Caco-2 (cell line): ENCODE data around the gene CRYBA4. TPM values are rescaled to one million over a fixed set of nuclear protein-coding genes. Genes with fewer than 3 reads are reported as not detected.

Source experiments
- BruUV-seq: library from RNA; stranded (reverse); fragments of 400-500 nt; replicated peaks from 2 replicates; lab custom pipeline; 2021; lab: Mats Ljungman, UMichigan
- CTCF ChIA-PET: fragments of 300-600 bp; sonication (Branson Sonifier 250); formaldehyde crosslinking; loops from one replicate; lab custom pipeline; 2022; ENCODE audit warnings: antibody characterized with exemption; lab: Charles Lee
- POLR2A ChIA-PET: fragments of 300-600 bp; sonication (Branson Sonifier 250); formaldehyde crosslinking; loops from one replicate; lab custom pipeline; 2022; ENCODE audit warnings: antibody characterized with exemption; lab: Charles Lee
- DNase-seq, 2 experiments: peaks; one replicate each; pipeline versions ENCODE4 v3.0.0 to v3.0.0-alpha.2; 2020 to 2022
- H3K27me3 ChIP-seq: replicated peaks from 2 replicates; pipeline ENCODE4 v1.6.0; 2011; ENCODE audit warnings: low read length; ENCODE audit not compliant: control insufficient read depth, insufficient read depth
- H3K36me3 ChIP-seq: 2 replicates; pipeline ENCODE4 v1.5.1; 2011; ENCODE audit warnings: low read length; ENCODE audit not compliant: control insufficient read depth, insufficient read depth
- H3K4me1 ChIP-seq: fragments of 250-450 bp; sonication (Bioruptor Pico); 2 replicates; pipeline ENCODE4 v1.5.1; 2020; ENCODE audit warnings: mild to moderate bottlenecking
- H3K4me3 ChIP-seq: 2 replicates; pipeline ENCODE4 v1.5.1; 2011; ENCODE audit warnings: low read depth, mild to moderate bottlenecking, control low read depth, low read length
- H3K9me3 ChIP-seq: fragments of 250-450 bp; sonication (Bioruptor Pico); 2 replicates; pipeline ENCODE4 v1.5.1; 2020; ENCODE audit warnings: mild to moderate bottlenecking, moderate library complexity
- H3K27ac Mint-ChIP-seq: one replicate; pipeline ENCODE4 v1.8.0; 2022; ENCODE audit warnings: mixed read lengths; ENCODE audit not compliant: unreplicated experiment
- H3K27me3 Mint-ChIP-seq: one replicate; pipeline ENCODE4 v1.8.0; 2022; ENCODE audit warnings: mixed read lengths; ENCODE audit not compliant: insufficient read depth, unreplicated experiment
- H3K36me3 Mint-ChIP-seq: one replicate; pipeline ENCODE4 v1.8.0; 2022; ENCODE audit warnings: mild to moderate bottlenecking, mixed read lengths; ENCODE audit not compliant: insufficient read depth, unreplicated experiment
- H3K4me1 Mint-ChIP-seq: one replicate; pipeline ENCODE4 v1.8.0; 2022; ENCODE audit warnings: low read depth, mixed read lengths; ENCODE audit not compliant: unreplicated experiment
- H3K4me3 Mint-ChIP-seq: one replicate; pipeline ENCODE4 v1.8.0; 2022; ENCODE audit warnings: mild to moderate bottlenecking, moderate library complexity, mixed read lengths; ENCODE audit not compliant: unreplicated experiment
- H3K9me3 Mint-ChIP-seq: one replicate; pipeline ENCODE4 v1.8.0; 2022; ENCODE audit warnings: mixed read lengths; ENCODE audit not compliant: unreplicated experiment
- CTCF ChIP-seq, 2 experiments: fragments of 200-600 bp in 1 of 2; IDR thresholded peaks; 1 replicate in 1 of 2; 2 replicates in 1 of 2; pipeline versions ENCODE4 v1.5.1 to v1.8.0; 2011 to 2022; ENCODE audit warnings: antibody characterized with exemption in 1 of 2, control low read depth in 1 of 2, inconsistent platforms in 1 of 2, low read depth in 1 of 2, low read length in 1 of 2, mild to moderate bottlenecking in 1 of 2, moderate library complexity in 1 of 2; ENCODE audit not compliant: insufficient read depth in 1 of 2, severe bottlenecking in 1 of 2, unreplicated experiment in 1 of 2
- intact Hi-C: fragments of 100-400 bp; cut with micrococcal nuclease; formaldehyde crosslinking; loops from one replicate; pipeline ENCODE4 v1.10.0; 2022; ENCODE audit not compliant: unreplicated experiment
- total RNA-seq: library from RNA; stranded (reverse); gene quantifications from 2 replicates; pipeline ENCODE4 v1.2.3, GENCODE V29; 2022

CRYBA4 gene
- total RNA-seq, 1 experiment from 2014 or later: 0.68 TPM

- H3K36me3 Mint-ChIP-seq: no peaks in the 10 kb centered on the region
- H3K27me3 Mint-ChIP-seq: peaks cover 7% of the 10 kb centered on the region
- POLR2A ChIA-PET: no interaction called here
- BruUV-seq: no TSS peak
- Histone ChIP-seq H3K4me1 (peaks cover 9% of the 10 kb centered on the region), H3K27me3 (no peaks in the 10 kb centered on the region), H3K4me3 (no peak overlapping the region), H3K36me3 (no peaks in the 10 kb centered on the region), H3K9me3 (no peaks in the 10 kb centered on the region)
- H3K9me3 Mint-ChIP-seq: peaks cover 6% of the 10 kb centered on the region
- DNase-seq: no peak
- H3K4me3 Mint-ChIP-seq: no peak overlapping the region
- H3K4me1 Mint-ChIP-seq: peaks cover 14% of the 10 kb centered on the region
- intact Hi-C loops: no loop called here
- CTCF ChIA-PET: interaction anchor here (0.6 kb wide), 1 partner anchor 11 kb away, joined by 3 read pairs; no protein-coding TSS in a partner anchor
- H3K27ac Mint-ChIP-seq: no peak overlapping the region
- no peak for TF ChIP-seq CTCF (IDR thresholded peaks at IDR 0.05; ENCODE audit: insufficient read depth in 1 of 2, low read depth in 1 of 2, low read length in 1 of 2, severe bottlenecking in 1 of 2, unreplicated experiment in 1 of 2)
These were observed 10.8 kb downstream of the CRYBA4 start for GRCh38 chr22:26632422-26633155.

DNA sequence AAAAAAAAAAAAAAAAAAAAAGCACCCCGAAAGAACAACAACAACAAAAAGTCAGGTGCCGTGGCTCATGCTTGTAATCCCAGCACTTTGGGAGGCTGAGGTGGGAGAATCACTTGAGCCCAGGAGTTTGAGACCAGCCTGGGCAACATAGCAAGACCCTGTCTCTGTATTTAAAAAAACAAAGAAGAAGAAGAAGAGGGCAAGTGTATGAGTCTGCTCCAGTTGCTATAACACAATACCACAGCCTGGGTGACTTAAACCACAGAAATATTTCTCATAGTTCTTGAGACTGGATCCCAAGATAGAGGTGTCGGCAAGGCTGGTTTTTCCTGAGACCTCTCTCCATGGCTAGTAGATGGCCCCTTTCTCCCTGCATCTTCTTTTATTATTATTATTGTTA, 12.4 kb downstream of the CRYBA4 start:
- Mint-ChIP-seq H3K4me1 (peaks cover 7% of the 10 kb centered on the region), H3K27me3 (peaks cover 7% of the 10 kb centered on the region), H3K4me3 (no peak overlapping the region), H3K27ac (no peak overlapping the region), H3K9me3 (peaks cover 6% of the 10 kb centered on the region), H3K36me3 (no peaks in the 10 kb centered on the region)
- H3K4me3 ChIP-seq: no peak overlapping the region
- no TSS peak for BruUV-seq
- H3K9me3 ChIP-seq: no peaks in the 10 kb centered on the region
- H3K4me1 ChIP-seq: peaks cover 5% of the 10 kb centered on the region
- no peak for TF ChIP-seq CTCF (IDR thresholded peaks at IDR 0.05; ENCODE audit: insufficient read depth in 1 of 2, low read depth in 1 of 2, low read length in 1 of 2, severe bottlenecking in 1 of 2, unreplicated experiment in 1 of 2)
- no peak for DNase-seq
- no peaks in the 10 kb centered on the region for H3K36me3 ChIP-seq
- intact Hi-C loops: no loop called here
- POLR2A ChIA-PET: no interaction called here
- CTCF ChIA-PET: no interaction called here
- H3K27me3 ChIP-seq: no peaks in the 10 kb centered on the region

- Mint-ChIP-seq H3K4me3 (no peak overlapping the region), H3K27me3 (peaks cover 7% of the 10 kb centered on the region), H3K27ac (no peak overlapping the region), H3K9me3 (peaks cover 6% of the 10 kb centered on the region), H3K4me1 (peaks cover 7% of the 10 kb centered on the region), H3K36me3 (no peaks in the 10 kb centered on the region)
- DNase-seq: no peak
- CTCF ChIA-PET: no interaction called here
- Histone ChIP-seq H3K36me3 (no peaks in the 10 kb centered on the region), H3K9me3 (no peaks in the 10 kb centered on the region), H3K4me1 (peaks cover 3% of the 10 kb centered on the region; the same call in 1 of the 2 replicates), H3K4me3 (no peak overlapping the region), H3K27me3 (no peaks in the 10 kb centered on the region)
- POLR2A ChIA-PET: no interaction called here
- TF ChIP-seq CTCF (IDR thresholded peaks at IDR 0.05; ENCODE audit: insufficient read depth in 1 of 2, low read depth in 1 of 2, low read length in 1 of 2, severe bottlenecking in 1 of 2, unreplicated experiment in 1 of 2): no peak
- intact Hi-C loops: no loop called here
- no TSS peak for BruUV-seq
These were observed 13.4 kb downstream of the CRYBA4 start for GRCh38 chr22:26635117-26635516.
